K562 (cell line): ENCODE results near the gene INO80. TPM values are rescaled to one million over a fixed set of nuclear protein-coding genes. Genes with fewer than 3 reads are reported as not detected.
A peak's percentile ranks its signal among the peaks of the same experiment; 100 is the strongest.

ENCODE experiments used
- ARID3B ChIP-seq: fragments of 250-450 bp; sonication (Bioruptor Pico); IDR thresholded peaks from 2 replicates; pipeline ENCODE4 v1.4.0; 2020; ENCODE audit warnings: borderline replicate concordance
- ATF1 ChIP-seq, 2 experiments: fragments of 450-650 bp in 1 of 2; IDR thresholded peaks; 2 replicates each; pipeline ENCODE4 v1.6.1; 2016; ENCODE audit warnings: missing compliant biosample characterization in 1 of 2, missing genetic modification characterization in 1 of 2
- BDP1 ChIP-seq: IDR thresholded peaks from 3 replicates; pipeline ENCODE4 v1.6.1; 2011; ENCODE audit not compliant: insufficient read length, insufficient read depth
- CHD2 ChIP-seq: IDR thresholded peaks from 2 replicates; pipeline ENCODE4 v1.6.1; 2011; ENCODE audit warnings: low read depth, low read length
- HMGN3 ChIP-seq: IDR thresholded peaks from 2 replicates; pipeline ENCODE4 v1.6.1; 2011; ENCODE audit warnings: borderline replicate concordance, low read depth, mild to moderate bottlenecking, mixed read lengths, low read length; ENCODE audit not compliant: insufficient read length; ENCODE audit errors: extremely low read depth
- L3MBTL2 ChIP-seq: fragments of 450-650 bp; IDR thresholded peaks from 2 replicates; pipeline ENCODE4 v1.6.1; 2016; ENCODE audit warnings: mild to moderate bottlenecking, moderate library complexity
- NFRKB ChIP-seq: fragments of 450-650 bp; IDR thresholded peaks from 2 replicates; pipeline ENCODE4 v1.6.1; 2016; ENCODE audit warnings: low read depth
- RNF2 ChIP-seq: sonication (generic); IDR thresholded peaks from 2 replicates; pipeline ENCODE4 v1.6.1; 2016
- TAF7 ChIP-seq: fragments of 450-650 bp; IDR thresholded peaks from 2 replicates; pipeline ENCODE4 v1.6.1; 2016; ENCODE audit warnings: missing genetic modification characterization, missing compliant biosample characterization
- ZBTB40 ChIP-seq, 2 experiments: fragments of 450-650 bp in 1 of 2; sonication (generic) in 1 of 2; formaldehyde crosslinking in 1 of 2; IDR thresholded peaks; 2 replicates each; pipeline versions ENCODE4 v1.7.1 to v1.9.0; 2016 to 2022; ENCODE audit warnings: inconsistent platforms in 1 of 2, mild to moderate bottlenecking in 1 of 2, missing genetic modification reagents in 1 of 2
- polyA plus RNA-seq, 8 experiments: library from polyadenylated mRNA; depleted of rRNA in 4 of 8; stranded (reverse) in 5 of 8; unstranded in 3 of 8; fragments of >200 nt; fragmentation: Nextera tagmentation in 2 of 8; fragmentation: Illumina TruSeq in 1 of 8; extraction: Ambion mirVana in 2 of 8; extraction: Trizol in 1 of 8; gene quantifications; 2 replicates each; pipeline versions ENCODE4 v1.2.1 to v1.2.3, GENCODE V29; 2011 to 2014; ENCODE audit warnings: inconsistent platforms in 1 of 8, missing spikeins in 1 of 8
- total RNA-seq, 7 experiments: library from RNA; depleted of rRNA in 6 of 7; stranded (reverse); fragments of >200 nt in 6 of 7; fragmentation: Illumina TruSeq in 2 of 7; extraction: Trizol in 2 of 7; gene quantifications; 2 replicates each; pipeline versions ENCODE4 v1.2.1 to v1.2.3, GENCODE V29; 2011 to 2021; ENCODE audit warnings: low replicate concordance in 1 of 7
- TF ChIP-seq, protein P1 (sequence below), 3 experiments: IDR thresholded peaks in 2 of 3; conservative IDR thresholded peaks in 1 of 3; 2 replicates each; pipeline ENCODE4 v1.5.1; 2011 to 2012; ENCODE audit warnings: low read length in 3 of 3, mild to moderate bottlenecking in 3 of 3, control low read depth in 2 of 3, improper control_type of control experiment in 1 of 3, inconsistent platforms in 1 of 3, low read depth in 1 of 3, mixed read lengths in 1 of 3, moderate library complexity in 1 of 3; ENCODE audit not compliant: insufficient read depth in 2 of 3
- TF ChIP-seq, protein P2 (sequence below): fragments of 450-650 bp; conservative IDR thresholded peaks from 2 replicates; pipeline ENCODE4 v1.6.1; 2016; ENCODE audit warnings: missing genetic modification characterization, low read depth, mild to moderate bottlenecking, missing compliant biosample characterization, moderate library complexity
- TF ChIP-seq, protein P3 (sequence below): sonication (generic); formaldehyde crosslinking; IDR thresholded peaks from 2 replicates; pipeline ENCODE4 v1.9.0; 2022; ENCODE audit warnings: mild to moderate bottlenecking, missing genetic modification reagents

The INO80 gene
- total and polyA plus RNA-seq, 9 of the 15 experiments (the other 6 are each of a cell fraction or from before 2014, with no cell fraction given): 1.1 to 25.7 (median 19.9) TPM

- TF ChIP-seq TAF7 (tag) (no peak), ZBTB40 (IDR thresholded peaks at IDR 0.05) (no peak), ZBTB40 (CRISPR knock-in tag; IDR thresholded peaks at IDR 0.05) (no peak), HMGN3 (no peak), L3MBTL2 (peak; percentile 18), BDP1 (no peak), ATF1 (CRISPR knock-in tag; IDR thresholded peaks at IDR 0.05) (no peak), ATF1 (tag; IDR thresholded peaks at IDR 0.05) (peak; percentile 36; the same call in 1 of the 2 replicates), ARID3B (CRISPR knock-in tag) (no peak), CHD2 (no peak), RNF2 (no peak), NFRKB (peak; percentile 16; the same call in 1 of the 2 replicates)
- TF ChIP-seq, protein P1, sequence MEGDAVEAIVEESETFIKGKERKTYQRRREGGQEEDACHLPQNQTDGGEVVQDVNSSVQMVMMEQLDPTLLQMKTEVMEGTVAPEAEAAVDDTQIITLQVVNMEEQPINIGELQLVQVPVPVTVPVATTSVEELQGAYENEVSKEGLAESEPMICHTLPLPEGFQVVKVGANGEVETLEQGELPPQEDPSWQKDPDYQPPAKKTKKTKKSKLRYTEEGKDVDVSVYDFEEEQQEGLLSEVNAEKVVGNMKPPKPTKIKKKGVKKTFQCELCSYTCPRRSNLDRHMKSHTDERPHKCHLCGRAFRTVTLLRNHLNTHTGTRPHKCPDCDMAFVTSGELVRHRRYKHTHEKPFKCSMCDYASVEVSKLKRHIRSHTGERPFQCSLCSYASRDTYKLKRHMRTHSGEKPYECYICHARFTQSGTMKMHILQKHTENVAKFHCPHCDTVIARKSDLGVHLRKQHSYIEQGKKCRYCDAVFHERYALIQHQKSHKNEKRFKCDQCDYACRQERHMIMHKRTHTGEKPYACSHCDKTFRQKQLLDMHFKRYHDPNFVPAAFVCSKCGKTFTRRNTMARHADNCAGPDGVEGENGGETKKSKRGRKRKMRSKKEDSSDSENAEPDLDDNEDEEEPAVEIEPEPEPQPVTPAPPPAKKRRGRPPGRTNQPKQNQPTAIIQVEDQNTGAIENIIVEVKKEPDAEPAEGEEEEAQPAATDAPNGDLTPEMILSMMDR (IDR thresholded peaks at IDR 0.05 in 2 of 3, conservative IDR thresholded peaks at IDR 0.05 in 1 of 3; ENCODE audit: insufficient read depth in 2 of 3, low read depth in 1 of 3, low read length in 3 of 3): 0 out of 6 replicates have a peak, but pooled peaks of 1 of the 3 experiments have one; percentile 29
- TF ChIP-seq, protein P2, sequence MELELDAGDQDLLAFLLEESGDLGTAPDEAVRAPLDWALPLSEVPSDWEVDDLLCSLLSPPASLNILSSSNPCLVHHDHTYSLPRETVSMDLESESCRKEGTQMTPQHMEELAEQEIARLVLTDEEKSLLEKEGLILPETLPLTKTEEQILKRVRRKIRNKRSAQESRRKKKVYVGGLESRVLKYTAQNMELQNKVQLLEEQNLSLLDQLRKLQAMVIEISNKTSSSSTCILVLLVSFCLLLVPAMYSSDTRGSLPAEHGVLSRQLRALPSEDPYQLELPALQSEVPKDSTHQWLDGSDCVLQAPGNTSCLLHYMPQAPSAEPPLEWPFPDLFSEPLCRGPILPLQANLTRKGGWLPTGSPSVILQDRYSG: no peak
- TF ChIP-seq, protein P3, sequence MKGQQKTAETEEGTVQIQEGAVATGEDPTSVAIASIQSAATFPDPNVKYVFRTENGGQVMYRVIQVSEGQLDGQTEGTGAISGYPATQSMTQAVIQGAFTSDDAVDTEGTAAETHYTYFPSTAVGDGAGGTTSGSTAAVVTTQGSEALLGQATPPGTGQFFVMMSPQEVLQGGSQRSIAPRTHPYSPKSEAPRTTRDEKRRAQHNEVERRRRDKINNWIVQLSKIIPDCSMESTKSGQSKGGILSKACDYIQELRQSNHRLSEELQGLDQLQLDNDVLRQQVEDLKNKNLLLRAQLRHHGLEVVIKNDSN: no peak
These were observed 874 bp downstream of the INO80 start (continued) for GRCh38 chr15:41115161-41115651.
